H1 (cell line): Measurements from ENCODE around the gene INPP4B. TPM values are rescaled to one million over a fixed set of nuclear protein-coding genes. Genes with fewer than 3 reads are reported as not detected.
A peak's percentile ranks its signal among the peaks of the same experiment; 100 is the strongest.

Experiments
- CTCF ChIA-PET: fragments of 300-600 bp; sonication (Branson Sonifier 250); formaldehyde crosslinking; loops from one replicate; lab custom pipeline; 2021; ENCODE audit not compliant: partially characterized antibody; lab: Charles Lee
- POLR2A ChIA-PET: fragments of 300-600 bp; sonication (Branson Sonifier 250); formaldehyde crosslinking; loops from one replicate; lab custom pipeline; 2021; ENCODE audit warnings: inconsistent platforms; ENCODE audit not compliant: partially characterized antibody; lab: Charles Lee
- DNase-seq, 2 experiments: peaks; one replicate each; pipeline versions ENCODE4 v3.0.0 to v3.0.0-alpha.2; 2010 to 2022; ENCODE audit warnings: low spot score in 2 of 2, low read depth in 1 of 2, mixed read lengths in 1 of 2
- FAIRE-seq: peaks from 2 replicates; lab custom pipeline; 2011; peaks lifted over from hg19 to GRCh38; lab: Jason Lieb, UNC
- H2AFZ ChIP-seq: 2 replicates; pipeline ENCODE4 v1.8.1; 2012; ENCODE audit warnings: low read length, inconsistent platforms
- H2AK5ac ChIP-seq: 2 replicates; pipeline ENCODE4 v1.6.1; 2013; ENCODE audit warnings: low read depth, low read length
- H2BK120ac ChIP-seq: replicated peaks from 2 replicates; pipeline ENCODE3; 2013; ENCODE audit warnings: low read depth, low read length, inconsistent platforms
- H2BK12ac ChIP-seq: 2 replicates; pipeline ENCODE4 v1.6.1; 2013; ENCODE audit warnings: low read depth, low read length
- H2BK15ac ChIP-seq: 2 replicates; pipeline ENCODE4 v1.6.1; 2013; ENCODE audit warnings: low read length
- H2BK20ac ChIP-seq: 2 replicates; pipeline ENCODE4 v1.6.1; 2013; ENCODE audit warnings: low read length
- H2BK5ac ChIP-seq: 2 replicates; pipeline ENCODE4 v1.6.1; 2013; ENCODE audit warnings: low read depth, low read length
- H3K14ac ChIP-seq: 2 replicates; pipeline ENCODE4 v1.6.1; 2013; ENCODE audit warnings: inconsistent platforms; ENCODE audit not compliant: insufficient read length
- H3K18ac ChIP-seq: 2 replicates; pipeline ENCODE4 v1.6.1; 2013; ENCODE audit warnings: low read length; ENCODE audit errors: extremely low read depth
- H3K23ac ChIP-seq: 2 replicates; pipeline ENCODE4 v1.6.1; 2013; ENCODE audit warnings: inconsistent platforms; ENCODE audit not compliant: insufficient read length
- H3K23me2 ChIP-seq: 2 replicates; pipeline ENCODE4 v1.6.1; 2013; ENCODE audit warnings: low read depth, low read length
- H3K27ac ChIP-seq: 2 replicates; pipeline ENCODE4 v1.6.1; 2011; ENCODE audit warnings: low read depth, low read length, inconsistent platforms
- H3K27me3 ChIP-seq, 4 experiments: replicated peaks in 1 of 4; 1 replicate in 1 of 4; 2 replicates in 3 of 4; pipeline versions ENCODE4 v1.6.1 to v1.8.1; 2011 to 2013; ENCODE audit warnings: low read length in 3 of 4, mild to moderate bottlenecking in 3 of 4, inconsistent platforms in 2 of 4, mixed read lengths in 2 of 4, moderate library complexity in 1 of 4; ENCODE audit not compliant: control insufficient read depth in 3 of 4, insufficient read depth in 3 of 4; ENCODE audit errors: extremely low read depth in 1 of 4
- H3K36me3 ChIP-seq, 4 experiments: 2 replicates each; pipeline versions ENCODE4 v1.6.1 to v1.8.1; 2011 to 2013; ENCODE audit warnings: mild to moderate bottlenecking in 4 of 4, low read length in 3 of 4, moderate library complexity in 2 of 4, control low read depth in 1 of 4, inconsistent platforms in 1 of 4; ENCODE audit not compliant: insufficient read depth in 4 of 4, control insufficient read depth in 2 of 4
- H3K4ac ChIP-seq: replicated peaks from 2 replicates; pipeline ENCODE3; 2013; ENCODE audit warnings: low read length, low read depth, mixed read lengths, inconsistent platforms; ENCODE audit not compliant: insufficient read length
- H3K4me1 ChIP-seq, 4 experiments: replicated peaks in 1 of 4; 1 replicate in 1 of 4; 2 replicates in 3 of 4; pipeline versions ENCODE4 v1.6.1 to v1.8.1; 2011 to 2013; ENCODE audit warnings: low read length in 3 of 4, inconsistent platforms in 2 of 4, mixed read lengths in 1 of 4; ENCODE audit not compliant: insufficient read depth in 4 of 4, control insufficient read depth in 3 of 4
- H3K4me2 ChIP-seq, 2 experiments: 2 replicates each; pipeline versions ENCODE4 v1.6.1 to v1.8.1; 2011 to 2013; ENCODE audit warnings: low read depth in 2 of 2, low read length in 2 of 2, control low read depth in 1 of 2, inconsistent platforms in 1 of 2, mild to moderate bottlenecking in 1 of 2; ENCODE audit not compliant: insufficient read depth in 1 of 2
- H3K4me3 ChIP-seq, 4 experiments: fragments of 200-600, 300-600 bp in 1 of 4; sonication (generic), shearing (Covaris generic), sonication (Bioruptor Twin) in 1 of 4; 2 replicates each; pipeline versions ENCODE4 v1.5.1 to v1.8.1; 2011 to 2016; ENCODE audit warnings: low read length in 4 of 4, low read depth in 3 of 4, control low read depth in 2 of 4, inconsistent platforms in 2 of 4, mild to moderate bottlenecking in 2 of 4, mixed read lengths in 1 of 4, moderate library complexity in 1 of 4; ENCODE audit not compliant: insufficient read depth in 2 of 4; ENCODE audit errors: extremely low read depth in 1 of 4
- H3K56ac ChIP-seq: replicated peaks from 2 replicates; pipeline ENCODE3; 2013; ENCODE audit warnings: low read depth, mild to moderate bottlenecking, mixed read lengths, low read length, inconsistent platforms; ENCODE audit not compliant: insufficient read length
- H3K79me1 ChIP-seq: 2 replicates; pipeline ENCODE4 v1.6.1; 2013; ENCODE audit warnings: low read depth, low read length, control low read depth
- H3K79me2 ChIP-seq, 2 experiments: 2 replicates each; pipeline versions ENCODE4 v1.6.1 to v1.8.1; 2012 to 2013; ENCODE audit warnings: low read length in 2 of 2, mild to moderate bottlenecking in 2 of 2, inconsistent platforms in 1 of 2; ENCODE audit not compliant: insufficient read depth in 2 of 2, control insufficient read depth in 1 of 2
- H3K9ac ChIP-seq, 4 experiments: replicated peaks in 1 of 4; 1 replicate in 1 of 4; 2 replicates in 3 of 4; pipeline versions ENCODE4 v1.6.1 to v1.8.1; 2011 to 2013; ENCODE audit warnings: low read depth in 3 of 4, low read length in 3 of 4, control low read depth in 2 of 4, mild to moderate bottlenecking in 2 of 4, moderate library complexity in 2 of 4, inconsistent platforms in 1 of 4; ENCODE audit errors: extremely low read depth in 1 of 4
- H3K9me3 ChIP-seq, 2 experiments: 2 replicates each; pipeline versions ENCODE4 v1.6.1 to v1.8.1; 2012 to 2013; ENCODE audit warnings: mild to moderate bottlenecking in 2 of 2, moderate library complexity in 2 of 2, control low read depth in 1 of 2, inconsistent platforms in 1 of 2, low read depth in 1 of 2, low read length in 1 of 2, mixed read lengths in 1 of 2; ENCODE audit not compliant: insufficient read depth in 2 of 2
- H4K20me1 ChIP-seq, 2 experiments: replicated peaks in 1 of 2; 2 replicates each; pipeline versions ENCODE3 to v1.8.1; 2011 to 2013; ENCODE audit warnings: inconsistent platforms in 2 of 2, low read length in 2 of 2, mild to moderate bottlenecking in 1 of 2; ENCODE audit not compliant: insufficient read depth in 2 of 2, control insufficient read depth in 1 of 2
- H4K5ac ChIP-seq: 2 replicates; pipeline ENCODE4 v1.6.1; 2013; ENCODE audit warnings: low read length, low read depth, mixed read lengths, inconsistent platforms; ENCODE audit not compliant: insufficient read length
- H4K8ac ChIP-seq: 2 replicates; pipeline ENCODE4 v1.8.0; 2013; ENCODE audit warnings: mild to moderate bottlenecking, moderate library complexity, low read length, inconsistent platforms; ENCODE audit not compliant: insufficient read depth; ENCODE audit errors: extremely low read depth
- H4K91ac ChIP-seq: replicated peaks from 2 replicates; pipeline ENCODE3; 2013; ENCODE audit warnings: low read length, mixed read lengths, inconsistent platforms; ENCODE audit not compliant: insufficient read length
- BACH1 ChIP-seq: IDR thresholded peaks from 2 replicates; pipeline ENCODE4 v1.6.1; 2012; ENCODE audit warnings: low read length, improper control_type of control experiment
- POU5F1 ChIP-seq: IDR thresholded peaks from 2 replicates; pipeline ENCODE4 v1.6.1; 2011; ENCODE audit warnings: low read depth, mild to moderate bottlenecking, low read length, moderate library complexity
- RAD21 ChIP-seq, 2 experiments: IDR thresholded peaks in 1 of 2; conservative IDR thresholded peaks in 1 of 2; 2 replicates each; pipeline ENCODE4 v1.6.1; 2011; ENCODE audit warnings: low read depth in 2 of 2, low read length in 2 of 2, improper control_type of control experiment in 1 of 2, inconsistent platforms in 1 of 2, mild to moderate bottlenecking in 1 of 2, moderate library complexity in 1 of 2
- RBBP5 ChIP-seq: IDR thresholded peaks from 2 replicates; pipeline ENCODE4 v1.7.1; 2012; ENCODE audit warnings: low read depth, mild to moderate bottlenecking, inconsistent platforms, low read length, moderate library complexity, borderline replicate concordance
- SP2 ChIP-seq: IDR thresholded peaks from 2 replicates; pipeline ENCODE4 v1.6.1; 2012; ENCODE audit warnings: mild to moderate bottlenecking, low read length, inconsistent platforms
- SRF ChIP-seq: IDR thresholded peaks from 2 replicates; pipeline ENCODE4 v1.6.1; 2011; ENCODE audit warnings: mild to moderate bottlenecking, low read depth, low read length, moderate library complexity
- TEAD4 ChIP-seq: IDR thresholded peaks from 2 replicates; pipeline ENCODE4 v1.6.1; 2012; ENCODE audit warnings: low read depth, low read length, inconsistent platforms, mixed read lengths
- USF2 ChIP-seq: IDR thresholded peaks from 2 replicates; pipeline ENCODE4 v1.6.1; 2011; ENCODE audit warnings: low read length, improper control_type of control experiment
- WGBS, 2 experiments: shearing (Covaris generic) in 1 of 2; methylation state at CpG; one replicate each; pipeline versions ENCODE4 v1.1.6 to v1.1.7; 2013 to 2015; ENCODE audit warnings: low lambda C conversion rate in 2 of 2, mixed read lengths in 2 of 2, inconsistent platforms in 1 of 2, low coverage in 1 of 2, missing lambda C conversion rate in 1 of 2; ENCODE audit not compliant: insufficient replicate concordance in 2 of 2, insufficient coverage in 1 of 2, insufficient read length in 1 of 2; ENCODE audit errors: extremely low coverage in 1 of 2, missing lambda C conversion rate in 1 of 2; 5-methylcytosine and 5-hydroxymethylcytosine counted together
- polyA plus RNA-seq, 7 experiments: library from polyadenylated mRNA; depleted of rRNA in 3 of 7; stranded (reverse) in 5 of 7; unstranded in 2 of 7; fragments of >200 nt in 5 of 7; fragments of 200-250 nt in 2 of 7; gene quantifications; 1 replicate in 5 of 7; 2 replicates in 1 of 7; 4 replicates in 1 of 7; pipeline versions ENCODE4 v1.2.1 to v1.2.3, GENCODE V29; 2011 to 2013; ENCODE audit warnings: missing spikeins in 2 of 7, mixed read lengths in 2 of 7
- total RNA-seq: library from RNA; stranded (reverse); fragmentation: NEBNext Ultra II Directional; extraction: Animal tissue kit (Norgen Biotek cat#: 25700); gene quantifications from 2 replicates; pipeline ENCODE4 v1.2.1, GENCODE V29; 2021
- TF ChIP-seq, protein P1 (sequence below), 3 experiments: IDR thresholded peaks; 1 replicate in 2 of 3; 2 replicates in 1 of 3; pipeline versions ENCODE4 v1.5.1 to v1.6.1; 2011; ENCODE audit warnings: low read length in 3 of 3, mild to moderate bottlenecking in 3 of 3, inconsistent platforms in 2 of 3, low read depth in 1 of 3, moderate library complexity in 1 of 3; ENCODE audit not compliant: insufficient read depth in 1 of 3; ENCODE audit errors: control extremely low read depth in 1 of 3

INPP4B gene
- total and polyA plus RNA-seq, 2 of the 8 experiments (the other 6 are each of a cell fraction or from before 2014, with no cell fraction given): 0.11 to 0.54 TPM

GRCh38 chr4:142850478-142850877 is 4.4 kb upstream of the INPP4B start:
- H3K79me1 ChIP-seq: no peaks in the 10 kb centered on the region
- 71% methylated on average over 4 of the region's 4 CpGs; no CpG with 5 or more reads in 1 of the 2 experiments for WGBS, 2 experiments
- H4K5ac ChIP-seq: no peak overlapping the region
- H3K4ac ChIP-seq: no peak overlapping the region
- H3K14ac ChIP-seq: no peak overlapping the region
- H2BK20ac ChIP-seq: no peak overlapping the region
- H3K23ac ChIP-seq: no peak overlapping the region
- H2BK15ac ChIP-seq: no peak overlapping the region
- H2AK5ac ChIP-seq: no peak overlapping the region
- no peak overlapping the region for H4K8ac ChIP-seq
- H3K9ac ChIP-seq: 0 out of 7 replicates have a peak overlapping the region, but pooled peaks of 1 of the 4 experiments have one; percentile 2
- no peak overlapping the region for H3K56ac ChIP-seq
- H3K4me1 ChIP-seq: peaks cover 0 to 3% (median 2%) of the 10 kb centered on the region in 4 experiments; a peak in 4 of 7 replicates
- peak; percentile 48 for FAIRE-seq
- H2BK12ac ChIP-seq: no peak overlapping the region
- ChIA-PET CTCF (interaction anchor here (0.5 to 1.5 kb wide), 8 partner anchors 17 to 680 kb away, joined by 3 to 5 read pairs (median 3); no protein-coding TSS in a partner anchor), POLR2A (interaction anchor here (1.0 kb wide), 1 partner anchor 8 kb away, joined by 3 read pairs; no protein-coding TSS in a partner anchor)
- H3K23me2 ChIP-seq: peaks cover 15% of the 10 kb centered on the region; the same call in 1 of the 2 replicates
- H3K27ac ChIP-seq: no peak overlapping the region
- H3K79me2 ChIP-seq: no peaks in the 10 kb centered on the region
- peak overlapping the region; percentile 87; the same call in 1 of the 2 replicates for H2AFZ ChIP-seq
- H2BK5ac ChIP-seq: no peak overlapping the region
- H3K36me3 ChIP-seq: no peaks in the 10 kb centered on the region
- no peak overlapping the region for H2BK120ac ChIP-seq
- no peak overlapping the region for H3K18ac ChIP-seq
- H4K20me1 ChIP-seq: no peaks in the 10 kb centered on the region
- H3K4me3 ChIP-seq: no peak overlapping the region
- TF ChIP-seq RBBP5 (no peak), SRF (no peak), POU5F1 (no peak), USF2 (no peak), TEAD4 (peak; percentile 58), SP2 (no peak), RAD21 (IDR thresholded peaks at IDR 0.05 in 1 of 2, conservative IDR thresholded peaks at IDR 0.05 in 1 of 2; ENCODE audit: low read depth in 2 of 2, low read length in 2 of 2) (peak; percentile 39 to 45; a peak in 3 of 4 replicates), BACH1 (no peak)
- TF ChIP-seq, protein P1, sequence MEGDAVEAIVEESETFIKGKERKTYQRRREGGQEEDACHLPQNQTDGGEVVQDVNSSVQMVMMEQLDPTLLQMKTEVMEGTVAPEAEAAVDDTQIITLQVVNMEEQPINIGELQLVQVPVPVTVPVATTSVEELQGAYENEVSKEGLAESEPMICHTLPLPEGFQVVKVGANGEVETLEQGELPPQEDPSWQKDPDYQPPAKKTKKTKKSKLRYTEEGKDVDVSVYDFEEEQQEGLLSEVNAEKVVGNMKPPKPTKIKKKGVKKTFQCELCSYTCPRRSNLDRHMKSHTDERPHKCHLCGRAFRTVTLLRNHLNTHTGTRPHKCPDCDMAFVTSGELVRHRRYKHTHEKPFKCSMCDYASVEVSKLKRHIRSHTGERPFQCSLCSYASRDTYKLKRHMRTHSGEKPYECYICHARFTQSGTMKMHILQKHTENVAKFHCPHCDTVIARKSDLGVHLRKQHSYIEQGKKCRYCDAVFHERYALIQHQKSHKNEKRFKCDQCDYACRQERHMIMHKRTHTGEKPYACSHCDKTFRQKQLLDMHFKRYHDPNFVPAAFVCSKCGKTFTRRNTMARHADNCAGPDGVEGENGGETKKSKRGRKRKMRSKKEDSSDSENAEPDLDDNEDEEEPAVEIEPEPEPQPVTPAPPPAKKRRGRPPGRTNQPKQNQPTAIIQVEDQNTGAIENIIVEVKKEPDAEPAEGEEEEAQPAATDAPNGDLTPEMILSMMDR (IDR thresholded peaks at IDR 0.05; ENCODE audit: control extremely low read depth in 1 of 3, insufficient read depth in 1 of 3, low read depth in 1 of 3, low read length in 3 of 3): peak in 2 of 3 experiments; percentile 36 to 64; a peak in 2 of 4 replicates
- no peak overlapping the region for H3K4me2 ChIP-seq
- H3K27me3 ChIP-seq: peaks cover 16 to 28% (median 22%) of the 10 kb centered on the region in 4 experiments; a peak in 6 of 7 replicates
- H3K9me3 ChIP-seq: no peaks in the 10 kb centered on the region
- H4K91ac ChIP-seq: no peak overlapping the region
- DNase-seq: no peak
